HUES48 (cell line): ENCODE data around the gene KDM4C.

Experiments used
- H3K27ac ChIP-seq: one replicate; pipeline ENCODE4 v1.7.0; 2013; ENCODE audit warnings: low read depth, low read length, inconsistent platforms
- H3K27me3 ChIP-seq: 2 replicates; pipeline ENCODE4 v1.6.1; 2013; ENCODE audit warnings: mild to moderate bottlenecking, low read length; ENCODE audit not compliant: control insufficient read depth, insufficient read depth
- H3K36me3 ChIP-seq: 2 replicates; pipeline ENCODE4 v1.6.1; 2013; ENCODE audit warnings: low read length; ENCODE audit not compliant: control insufficient read depth, insufficient read depth
- H3K4me1 ChIP-seq: 2 replicates; pipeline ENCODE4 v1.6.1; 2013; ENCODE audit warnings: mild to moderate bottlenecking, low read length; ENCODE audit not compliant: control insufficient read depth, insufficient read depth
- H3K4me3 ChIP-seq: 2 replicates; pipeline ENCODE4 v1.5.1; 2013; ENCODE audit warnings: mild to moderate bottlenecking, low read depth, low read length
- H3K9ac ChIP-seq: 2 replicates; pipeline ENCODE4 v1.6.1; 2013; ENCODE audit warnings: mild to moderate bottlenecking, low read depth, low read length, moderate library complexity
- H3K9me3 ChIP-seq: 2 replicates; pipeline ENCODE4 v1.6.1; 2013; ENCODE audit warnings: low read length; ENCODE audit not compliant: control insufficient read depth, insufficient read depth

The KDM4C gene

DNA sequence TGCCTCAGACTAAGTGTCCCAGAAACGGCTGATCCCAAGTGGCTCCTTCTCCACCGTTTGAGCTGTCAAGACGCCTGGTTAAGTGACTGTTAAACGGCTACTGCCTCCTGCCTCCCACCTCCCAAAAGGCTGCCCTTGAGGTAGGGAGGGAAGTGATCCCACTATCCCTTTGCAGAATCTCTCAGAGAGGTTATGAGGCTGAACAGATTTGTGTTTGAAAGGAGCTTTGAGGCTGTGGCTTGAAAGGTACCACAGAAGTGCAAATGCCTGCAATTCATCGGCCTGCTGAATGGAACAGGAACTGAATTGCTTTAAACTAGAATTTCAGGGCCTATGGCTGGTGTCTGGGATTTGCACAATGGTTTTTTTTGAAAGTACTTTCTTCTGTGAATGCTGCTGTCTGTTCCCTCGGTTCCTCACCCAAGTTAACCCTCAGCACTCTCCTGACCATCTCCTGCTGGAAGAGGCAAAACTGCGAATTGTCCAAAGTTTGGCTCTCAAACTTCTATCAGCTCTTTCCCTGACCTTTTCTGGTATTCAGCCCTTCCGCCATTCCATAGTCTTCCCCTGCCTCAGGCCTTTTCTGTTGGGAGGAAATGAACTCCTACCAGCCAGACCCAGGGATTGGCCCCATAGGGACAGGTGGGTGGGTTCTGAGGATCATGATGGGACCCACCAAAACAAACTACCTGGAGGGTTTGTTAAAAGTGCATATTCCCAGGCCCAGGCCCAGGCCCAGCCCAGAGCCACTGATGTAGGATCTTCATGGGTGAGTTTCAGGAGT is 453.3 kb downstream of the KDM4C start:
- Histone ChIP-seq H3K9ac (no peak overlapping the region), H3K27ac (peak overlapping the region; percentile 36), H3K27me3 (peaks cover 20% of the 10 kb centered on the region), H3K36me3 (no peaks in the 10 kb centered on the region), H3K4me1 (peaks cover 28% of the 10 kb centered on the region), H3K9me3 (no peaks in the 10 kb centered on the region), H3K4me3 (no peak overlapping the region)

DNA sequence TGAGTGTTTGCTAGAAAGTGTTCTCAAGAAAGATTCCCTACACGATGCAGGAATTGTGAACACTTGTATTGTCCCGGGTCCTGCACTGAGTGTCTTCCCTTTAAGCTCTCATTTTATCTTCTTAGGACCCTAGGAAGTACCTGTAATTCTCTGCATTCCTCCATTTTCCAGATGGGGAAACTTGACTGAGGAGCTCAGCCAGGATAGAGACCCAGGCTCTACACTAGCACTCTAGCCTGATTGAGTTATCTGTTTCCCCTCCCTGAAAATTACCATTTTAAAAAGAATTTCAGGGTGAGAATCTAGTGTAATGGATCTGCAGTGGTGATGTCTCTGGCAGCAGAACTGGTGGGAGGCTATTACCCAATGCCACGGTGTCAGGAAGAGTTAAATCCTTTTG is 453.9 kb downstream of the KDM4C start:
- no peaks in the 10 kb centered on the region for H3K9me3 ChIP-seq
- no peaks in the 10 kb centered on the region for H3K36me3 ChIP-seq
- H3K4me3 ChIP-seq: no peak overlapping the region
- H3K4me1 ChIP-seq: peaks cover 28% of the 10 kb centered on the region
- no peak overlapping the region for H3K27ac ChIP-seq
- peaks cover 20% of the 10 kb centered on the region for H3K27me3 ChIP-seq
- no peak overlapping the region for H3K9ac ChIP-seq

DNA sequence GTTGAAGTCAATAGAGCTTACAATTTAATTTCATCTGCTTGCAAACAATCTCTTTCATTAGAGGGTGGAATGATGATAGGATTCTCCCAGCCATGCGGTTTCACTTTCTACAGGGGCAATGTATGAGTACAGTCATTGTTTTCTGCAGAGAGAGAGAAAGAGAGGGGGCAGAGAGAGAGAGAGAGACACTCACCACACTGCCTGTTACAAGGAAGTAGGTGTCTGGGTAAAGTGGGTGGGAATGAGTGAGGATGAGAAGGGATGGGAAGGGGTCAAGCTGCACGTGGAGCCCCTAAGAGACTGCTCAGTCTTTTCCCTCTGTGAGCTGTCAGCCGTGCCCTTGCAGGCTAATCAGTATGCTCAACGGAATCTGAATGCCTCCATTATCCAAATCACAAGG is 454.3 kb downstream of the KDM4C start:
- peaks cover 28% of the 10 kb centered on the region for H3K4me1 ChIP-seq
- no peak overlapping the region for H3K9ac ChIP-seq
- H3K9me3 ChIP-seq: no peaks in the 10 kb centered on the region
- H3K27ac ChIP-seq: no peak overlapping the region
- no peaks in the 10 kb centered on the region for H3K36me3 ChIP-seq
- peaks cover 20% of the 10 kb centered on the region for H3K27me3 ChIP-seq
- no peak overlapping the region for H3K4me3 ChIP-seq

DNA sequence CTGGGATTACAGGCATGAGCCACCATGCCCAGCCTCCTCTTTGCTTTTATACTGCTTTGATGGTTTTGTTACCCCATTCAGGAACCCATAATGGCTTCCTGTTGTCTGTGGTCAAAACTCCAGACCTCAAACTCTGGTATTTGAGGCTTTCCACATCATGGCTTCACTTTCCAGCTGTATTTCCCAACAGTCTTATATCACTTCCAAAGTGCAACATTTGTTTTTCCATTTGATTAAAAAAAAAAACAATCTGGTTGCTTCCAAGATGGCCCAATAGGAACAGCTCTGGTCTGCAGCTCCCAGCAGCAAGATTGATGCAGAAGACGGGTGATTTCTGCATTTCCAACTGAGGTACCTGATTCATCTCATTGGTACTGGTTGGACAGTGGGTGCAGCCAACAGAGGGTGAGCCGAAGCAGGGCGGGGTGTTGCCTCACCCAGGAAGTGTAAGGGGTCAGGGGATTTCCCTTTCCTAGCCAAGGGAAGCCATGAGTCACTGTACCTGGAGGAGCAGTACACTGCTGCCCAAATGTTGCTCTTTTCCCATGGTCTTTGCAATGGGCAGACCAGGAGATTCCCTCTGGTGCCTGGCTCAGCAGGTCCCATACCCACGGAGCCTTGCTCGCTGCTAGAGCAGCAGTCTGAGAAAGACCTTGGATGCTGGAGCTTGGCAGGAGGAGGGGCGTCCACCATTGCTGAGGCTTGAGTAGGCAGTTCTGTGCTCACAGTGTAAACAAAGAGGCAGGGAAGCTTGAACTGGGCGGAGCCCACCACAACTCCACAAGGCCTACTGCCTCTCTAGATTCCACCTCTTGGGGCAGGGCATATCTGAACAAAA is 458.4 kb downstream of the KDM4C start:
- peaks cover 20% of the 10 kb centered on the region for H3K27me3 ChIP-seq

DNA sequence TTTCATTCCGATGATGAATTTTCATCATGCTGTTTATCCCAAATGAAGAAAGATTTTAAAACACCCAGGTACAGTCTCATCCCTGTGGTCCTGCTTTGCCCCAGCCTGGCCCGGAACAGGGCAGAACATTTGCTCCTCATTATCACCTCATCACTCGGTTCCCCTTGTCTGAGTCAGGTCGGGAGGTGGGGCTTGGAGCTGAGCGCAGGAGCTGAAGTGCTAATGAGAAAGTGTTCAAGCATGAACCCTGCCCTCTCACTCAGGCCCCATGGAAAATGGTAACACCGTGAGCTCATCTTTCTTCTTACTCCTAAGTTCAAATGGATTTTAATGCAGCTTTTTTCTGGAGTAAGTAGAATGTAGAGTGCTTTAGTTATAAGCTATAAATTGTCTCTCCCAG is 466.2 kb downstream of the KDM4C start:
- H3K27me3 ChIP-seq: no peaks in the 10 kb centered on the region
- H3K36me3 ChIP-seq: no peaks in the 10 kb centered on the region
- no peaks in the 10 kb centered on the region for H3K4me1 ChIP-seq
- no peaks in the 10 kb centered on the region for H3K9me3 ChIP-seq
- H3K27ac ChIP-seq: no peak overlapping the region
- H3K4me3 ChIP-seq: no peak overlapping the region
- no peak overlapping the region for H3K9ac ChIP-seq

More for the DNA sequence above, 458.4 kb downstream of the KDM4C start:
- Histone ChIP-seq H3K9me3 (no peaks in the 10 kb centered on the region), H3K36me3 (no peaks in the 10 kb centered on the region), H3K9ac (no peak overlapping the region), H3K4me1 (peaks cover 14% of the 10 kb centered on the region), H3K27ac (no peak overlapping the region), H3K4me3 (no peak overlapping the region)
